WTC11 (cell line): ENCODE measurements around the gene GRM4. TPM values are rescaled to one million over a fixed set of nuclear protein-coding genes. Genes with fewer than 3 reads are reported as not detected.

ENCODE experiments used
- ATAC-seq: fragments of 200-7000 bp; cut with Tn5 transposase; 2 replicates; pipeline ENCODE4 v1.10.0; 2021; ENCODE audit warnings: mild to moderate bottlenecking, moderate library complexity
- CTCF ChIA-PET: fragments of 300-600 bp; sonication (Branson Sonifier 250); formaldehyde crosslinking; loops from one replicate; lab custom pipeline; 2021; ENCODE audit warnings: antibody characterized with exemption; lab: Charles Lee
- POLR2A ChIA-PET: fragments of 350-600 bp; sonication (Branson Sonifier 250); formaldehyde crosslinking; loops from one replicate; lab custom pipeline; 2021; ENCODE audit warnings: antibody characterized with exemption; lab: Charles Lee
- DNase-seq: peaks from one replicate; pipeline ENCODE4 v3.0.0; 2021; ENCODE audit warnings: low spot score
- H3K27ac Mint-ChIP-seq: 2 replicates; pipeline ENCODE4 v1.8.0; 2021; ENCODE audit warnings: mixed read lengths
- H3K27me3 Mint-ChIP-seq: 2 replicates; pipeline ENCODE4 v1.8.0; 2021; ENCODE audit warnings: low read depth, mild to moderate bottlenecking, moderate library complexity, mixed read lengths
- H3K36me3 Mint-ChIP-seq: 2 replicates; pipeline ENCODE4 v1.8.0; 2021; ENCODE audit warnings: mixed read lengths
- H3K4me1 Mint-ChIP-seq: 2 replicates; pipeline ENCODE4 v1.8.0; 2022; ENCODE audit warnings: mixed read lengths
- H3K4me3 Mint-ChIP-seq: 2 replicates; pipeline ENCODE4 v1.8.0; 2021; ENCODE audit warnings: mild to moderate bottlenecking, moderate library complexity, mixed read lengths
- H3K9me3 Mint-ChIP-seq: 2 replicates; pipeline ENCODE4 v1.8.0; 2021; ENCODE audit warnings: mixed read lengths
- CREM ChIP-seq: sonication (generic); formaldehyde crosslinking; IDR thresholded peaks from 2 replicates; pipeline ENCODE4 v1.8.1; 2022; ENCODE audit warnings: mild to moderate bottlenecking, missing genetic modification reagents, moderate library complexity
- ELF4 ChIP-seq: sonication (generic); formaldehyde crosslinking; IDR thresholded peaks from 2 replicates; pipeline ENCODE4 v1.8.1; 2022; ENCODE audit warnings: low read depth, mild to moderate bottlenecking, moderate library complexity, missing genetic modification reagents
- ETV6 ChIP-seq: sonication (generic); formaldehyde crosslinking; IDR thresholded peaks from 2 replicates; pipeline ENCODE4 v1.8.1; 2022; ENCODE audit warnings: mild to moderate bottlenecking, missing genetic modification reagents
- FOXP1 ChIP-seq: sonication (generic); formaldehyde crosslinking; IDR thresholded peaks from 2 replicates; pipeline ENCODE4 v1.8.0; 2022; ENCODE audit warnings: missing genetic modification reagents, mild to moderate bottlenecking, moderate library complexity, borderline replicate concordance
- GABPB1 ChIP-seq: sonication (generic); formaldehyde crosslinking; IDR thresholded peaks from 2 replicates; pipeline ENCODE4 v1.8.1; 2023; ENCODE audit warnings: mild to moderate bottlenecking, missing genetic modification reagents
- GTF2I ChIP-seq: fragments of 250-450 bp; sonication (Bioruptor Pico); conservative IDR thresholded peaks from 2 replicates; pipeline ENCODE4 v1.4.0; 2021; ENCODE audit warnings: mild to moderate bottlenecking
- KAT7 ChIP-seq: sonication (generic); formaldehyde crosslinking; IDR thresholded peaks from 2 replicates; pipeline ENCODE4 v1.8.1; 2023; ENCODE audit warnings: missing genetic modification reagents, mild to moderate bottlenecking, borderline replicate concordance
- MXD4 ChIP-seq: fragments of 250-450 bp; sonication (Bioruptor Pico); IDR thresholded peaks from 2 replicates; pipeline ENCODE4 v1.8.0; 2021; ENCODE audit warnings: mild to moderate bottlenecking, moderate library complexity, borderline replicate concordance
- NFATC4 ChIP-seq: fragments of 250-450 bp; sonication (Bioruptor Pico); IDR thresholded peaks from 2 replicates; pipeline ENCODE4 v1.9.0; 2021; ENCODE audit warnings: mild to moderate bottlenecking
- RELA ChIP-seq: sonication (generic); formaldehyde crosslinking; IDR thresholded peaks from 2 replicates; pipeline ENCODE4 v1.8.1; 2022; ENCODE audit warnings: missing genetic modification reagents, mild to moderate bottlenecking, borderline replicate concordance
- SMAD3 ChIP-seq: sonication (generic); formaldehyde crosslinking; IDR thresholded peaks from 2 replicates; pipeline ENCODE4 v1.8.0; 2022; ENCODE audit warnings: missing genetic modification reagents, mild to moderate bottlenecking, borderline replicate concordance
- SMAD4 ChIP-seq: sonication (generic); formaldehyde crosslinking; IDR thresholded peaks from 2 replicates; pipeline ENCODE4 v1.8.0; 2022; ENCODE audit warnings: mild to moderate bottlenecking, missing genetic modification reagents
- TCF7 ChIP-seq: sonication (generic); formaldehyde crosslinking; IDR thresholded peaks from 2 replicates; pipeline ENCODE4 v1.8.0; 2022; ENCODE audit warnings: mild to moderate bottlenecking, low read depth, missing genetic modification reagents, moderate library complexity
- TEAD4 ChIP-seq: sonication (generic); formaldehyde crosslinking; IDR thresholded peaks from 2 replicates; pipeline ENCODE4 v1.8.0; 2022; ENCODE audit warnings: mild to moderate bottlenecking, missing genetic modification reagents
- ZBTB21 ChIP-seq: sonication (generic); formaldehyde crosslinking; IDR thresholded peaks from 2 replicates; pipeline ENCODE4 v1.8.1; 2023; ENCODE audit warnings: mild to moderate bottlenecking, missing genetic modification reagents, borderline replicate concordance
- ZNF219 ChIP-seq: sonication (generic); formaldehyde crosslinking; IDR thresholded peaks from 2 replicates; pipeline ENCODE4 v1.8.0; 2023; ENCODE audit warnings: missing genetic modification reagents, mild to moderate bottlenecking, borderline replicate concordance
- ZNF232 ChIP-seq: sonication (generic); formaldehyde crosslinking; IDR thresholded peaks from 2 replicates; pipeline ENCODE4 v1.8.0; 2022; ENCODE audit warnings: mild to moderate bottlenecking, missing genetic modification reagents
- ZNF671 ChIP-seq: fragments of 250-450 bp; sonication (Bioruptor Pico); IDR thresholded peaks from 2 replicates; pipeline ENCODE4 v1.8.0; 2021; ENCODE audit warnings: mild to moderate bottlenecking
- total RNA-seq: library from RNA; stranded (reverse); gene quantifications from 3 replicates; pipeline ENCODE4 v1.2.3, GENCODE V29; 2021
- TF ChIP-seq, protein P1 (sequence below): fragments of 250-450 bp; sonication (Bioruptor Pico); conservative IDR thresholded peaks from 2 replicates; pipeline ENCODE4 v1.9.0; 2021; ENCODE audit warnings: mild to moderate bottlenecking
- TF ChIP-seq, protein P2 (sequence below): sonication (generic); formaldehyde crosslinking; conservative IDR thresholded peaks from 2 replicates; pipeline ENCODE4 v1.8.1; 2023; ENCODE audit warnings: mild to moderate bottlenecking, low read depth, missing genetic modification reagents, moderate library complexity
- TF ChIP-seq, protein P3 (sequence below): sonication (generic); formaldehyde crosslinking; IDR thresholded peaks from 2 replicates; pipeline ENCODE4 v1.8.1; 2023; ENCODE audit warnings: mild to moderate bottlenecking, missing genetic modification reagents, moderate library complexity
- TF ChIP-seq, protein P4 (sequence below): sonication (generic); formaldehyde crosslinking; IDR thresholded peaks from 2 replicates; pipeline ENCODE4 v1.8.1; 2022; ENCODE audit warnings: mild to moderate bottlenecking, missing genetic modification reagents, moderate library complexity, borderline replicate concordance

GRM4 gene
- total RNA-seq, 1 experiment from 2014 or later = 34.5 TPM

DNA sequence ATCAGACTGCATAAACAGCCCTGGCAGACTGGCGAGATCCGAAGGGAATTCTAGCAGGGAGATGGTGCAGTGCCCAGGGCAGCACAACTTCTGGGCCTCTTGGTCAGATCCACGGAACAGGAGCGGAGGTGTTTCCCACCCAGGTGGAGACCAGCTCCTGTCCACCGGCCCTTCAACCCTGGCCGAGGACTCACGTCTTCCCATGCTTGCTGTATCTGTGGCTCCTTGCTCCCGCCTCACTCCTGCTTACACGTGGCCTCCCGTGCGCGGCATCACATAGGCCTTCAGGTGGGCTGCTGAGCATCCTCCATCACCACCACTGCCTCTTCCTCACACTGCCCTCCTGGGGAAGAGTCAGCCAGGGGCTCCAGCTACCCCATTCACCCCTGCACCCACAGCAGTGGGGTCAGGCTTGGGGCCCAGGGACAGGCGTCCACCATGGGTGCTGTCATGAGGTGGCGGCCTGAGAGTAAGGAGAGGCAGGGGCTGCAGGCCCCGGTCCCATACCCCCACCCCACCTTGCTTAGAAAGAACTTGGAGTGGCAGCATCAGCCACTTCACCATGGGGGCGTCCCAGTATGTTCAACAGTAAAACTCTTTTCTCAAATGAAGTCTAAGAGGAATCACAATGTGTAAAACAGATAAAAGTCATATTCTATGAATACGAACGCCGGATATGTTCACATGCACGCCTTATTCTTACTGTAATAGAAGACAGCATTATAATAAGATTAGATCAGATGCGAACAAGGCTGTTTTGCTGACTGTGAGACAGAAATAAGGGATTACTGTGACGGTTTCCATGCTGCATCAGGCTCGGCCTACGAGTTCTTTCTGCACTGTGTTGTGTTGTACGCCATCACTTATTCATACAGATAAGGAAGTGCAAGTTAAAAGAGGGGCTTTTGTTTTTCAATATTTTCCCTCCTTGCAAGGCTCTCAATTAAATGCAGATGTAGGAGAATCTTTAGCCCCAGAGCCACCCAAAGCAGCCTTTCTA, 165.4 kb downstream of the GRM4 start (continued):
- no peak for TF ChIP-seq ELF4 (CRISPR knock-in tag)
- TF ChIP-seq ZNF232 (CRISPR knock-in tag) = no peak
- no peak for TF ChIP-seq GABPB1
- TF ChIP-seq SMAD3 (CRISPR knock-in tag) = no peak
- TF ChIP-seq ZNF671 (CRISPR knock-in tag) = no peak

DNA sequence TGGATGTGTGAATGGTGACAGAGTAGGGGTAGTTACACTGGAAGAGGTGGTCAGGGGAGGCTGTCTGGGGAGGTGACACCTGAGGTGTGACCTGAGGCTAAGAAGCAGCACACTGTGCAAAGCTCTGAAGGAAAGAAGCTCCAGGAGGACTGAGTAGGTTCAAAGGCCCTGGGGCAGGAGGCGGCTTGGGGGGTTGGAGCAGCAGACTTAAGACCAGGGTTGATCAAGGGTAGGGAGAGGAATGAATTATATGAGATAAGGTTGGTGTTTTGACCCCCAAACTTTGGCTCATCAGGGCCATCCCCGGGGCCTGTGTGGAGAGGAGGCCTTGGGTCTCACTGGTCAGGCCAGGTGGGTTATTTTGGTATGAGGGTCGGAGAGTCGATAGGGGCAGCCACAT, 166.1 kb downstream of the GRM4 start:
- ChIA-PET POLR2A (no interaction called here), CTCF (interaction anchor here (0.8 to 2.6 kb wide), 4 partner anchors 12 to 75 kb away, joined by 4 to 12 read pairs (median 6); no protein-coding TSS in a partner anchor)

DNA sequence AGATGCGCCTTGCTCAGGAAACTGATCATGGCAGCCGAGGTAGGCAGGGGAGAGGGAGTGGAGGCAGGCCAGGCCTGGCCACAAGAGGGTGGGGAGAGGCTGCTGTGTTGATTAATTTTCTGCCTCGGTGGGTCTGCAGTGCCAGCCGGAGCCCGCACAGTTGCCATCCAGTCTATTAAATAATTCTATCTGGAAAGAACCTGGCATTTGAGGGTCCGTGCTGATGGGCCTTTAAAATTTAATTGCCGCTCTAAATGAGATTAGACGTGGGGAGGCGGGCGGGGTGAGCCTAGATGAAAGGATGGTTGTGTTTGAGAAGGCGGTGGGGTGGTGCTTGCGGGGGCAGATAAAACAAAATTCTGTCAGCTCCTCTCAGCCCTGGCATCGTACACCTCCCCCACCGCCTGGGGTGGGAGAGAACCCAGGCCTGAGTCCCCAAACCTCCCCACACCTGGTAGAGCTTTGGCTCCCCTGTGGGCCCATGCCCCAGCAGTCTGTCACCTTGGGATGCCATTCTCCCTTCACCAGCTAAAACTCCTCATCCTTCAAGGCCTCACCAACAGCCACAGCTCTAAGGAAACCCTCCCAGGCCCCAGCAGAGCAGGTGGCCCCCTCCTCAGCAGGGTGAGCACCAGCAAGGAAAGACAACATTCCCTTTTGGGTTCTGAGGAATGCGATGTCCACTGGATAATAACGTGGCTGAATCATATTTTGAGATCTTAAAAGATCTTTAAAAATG, 167.3 kb downstream of the GRM4 start:
- ChIA-PET CTCF (interaction anchor here (1.4 to 2.6 kb wide), 3 partner anchors 11 to 77 kb away, joined by 4 to 12 read pairs (median 7); no protein-coding TSS in a partner anchor), POLR2A (no interaction called here)
- no peak for DNase-seq
- Mint-ChIP-seq H3K4me1 (peaks cover 5% of the 10 kb centered on the region), H3K4me3 (no peak overlapping the region), H3K9me3 (no peaks in the 10 kb centered on the region), H3K27ac (no peak overlapping the region), H3K36me3 (no peaks in the 10 kb centered on the region), H3K27me3 (peaks cover 41% of the 10 kb centered on the region)
- no peak for ATAC-seq
- TF ChIP-seq TCF7 (CRISPR knock-in tag) = no peak
- TF ChIP-seq MXD4 (CRISPR knock-in tag) = no peak
- TF ChIP-seq, protein P1, sequence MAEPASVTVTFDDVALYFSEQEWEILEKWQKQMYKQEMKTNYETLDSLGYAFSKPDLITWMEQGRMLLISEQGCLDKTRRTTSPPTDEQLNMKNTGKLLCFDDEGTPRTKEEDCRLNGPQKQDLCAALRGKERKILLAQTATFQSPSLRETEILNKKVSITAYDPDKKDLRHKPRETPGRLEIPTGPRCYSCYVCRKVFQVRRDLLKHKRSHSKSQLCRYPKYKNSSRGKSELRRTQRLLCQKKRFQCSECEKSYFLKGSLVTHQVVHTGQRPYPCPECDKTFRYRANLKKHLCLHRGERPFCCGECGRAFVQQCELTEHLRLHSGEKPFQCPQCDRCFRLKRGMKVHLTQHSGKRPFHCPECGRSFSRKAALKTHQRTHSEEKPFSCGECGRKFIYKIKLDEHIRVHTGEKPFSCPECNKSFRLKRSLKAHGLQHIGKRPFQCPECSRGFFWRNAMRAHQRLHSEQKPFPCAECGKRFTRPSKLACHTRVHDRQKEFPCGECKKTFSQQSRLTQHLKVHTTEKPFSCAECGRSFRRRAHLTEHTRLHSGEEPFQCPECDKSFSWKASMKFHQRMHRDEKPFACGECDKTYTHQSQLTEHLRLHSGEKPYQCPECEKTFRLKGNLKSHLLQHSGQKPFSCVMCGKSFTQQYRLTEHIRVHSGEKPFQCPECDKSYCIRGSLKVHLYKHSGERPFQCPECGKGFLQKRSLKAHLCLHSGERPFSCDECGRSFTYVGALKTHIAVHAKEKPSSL (CRISPR knock-in tag) = no peak
- no peak for TF ChIP-seq RELA (CRISPR knock-in tag)
- TF ChIP-seq, protein P2, sequence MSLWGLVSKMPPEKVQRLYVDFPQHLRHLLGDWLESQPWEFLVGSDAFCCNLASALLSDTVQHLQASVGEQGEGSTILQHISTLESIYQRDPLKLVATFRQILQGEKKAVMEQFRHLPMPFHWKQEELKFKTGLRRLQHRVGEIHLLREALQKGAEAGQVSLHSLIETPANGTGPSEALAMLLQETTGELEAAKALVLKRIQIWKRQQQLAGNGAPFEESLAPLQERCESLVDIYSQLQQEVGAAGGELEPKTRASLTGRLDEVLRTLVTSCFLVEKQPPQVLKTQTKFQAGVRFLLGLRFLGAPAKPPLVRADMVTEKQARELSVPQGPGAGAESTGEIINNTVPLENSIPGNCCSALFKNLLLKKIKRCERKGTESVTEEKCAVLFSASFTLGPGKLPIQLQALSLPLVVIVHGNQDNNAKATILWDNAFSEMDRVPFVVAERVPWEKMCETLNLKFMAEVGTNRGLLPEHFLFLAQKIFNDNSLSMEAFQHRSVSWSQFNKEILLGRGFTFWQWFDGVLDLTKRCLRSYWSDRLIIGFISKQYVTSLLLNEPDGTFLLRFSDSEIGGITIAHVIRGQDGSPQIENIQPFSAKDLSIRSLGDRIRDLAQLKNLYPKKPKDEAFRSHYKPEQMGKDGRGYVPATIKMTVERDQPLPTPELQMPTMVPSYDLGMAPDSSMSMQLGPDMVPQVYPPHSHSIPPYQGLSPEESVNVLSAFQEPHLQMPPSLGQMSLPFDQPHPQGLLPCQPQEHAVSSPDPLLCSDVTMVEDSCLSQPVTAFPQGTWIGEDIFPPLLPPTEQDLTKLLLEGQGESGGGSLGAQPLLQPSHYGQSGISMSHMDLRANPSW (CRISPR knock-in tag) = no peak
- TF ChIP-seq, protein P3, sequence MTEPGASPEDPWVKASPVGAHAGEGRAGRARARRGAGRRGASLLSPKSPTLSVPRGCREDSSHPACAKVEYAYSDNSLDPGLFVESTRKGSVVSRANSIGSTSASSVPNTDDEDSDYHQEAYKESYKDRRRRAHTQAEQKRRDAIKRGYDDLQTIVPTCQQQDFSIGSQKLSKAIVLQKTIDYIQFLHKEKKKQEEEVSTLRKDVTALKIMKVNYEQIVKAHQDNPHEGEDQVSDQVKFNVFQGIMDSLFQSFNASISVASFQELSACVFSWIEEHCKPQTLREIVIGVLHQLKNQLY (CRISPR knock-in tag) = no peak
- TF ChIP-seq GTF2I (CRISPR knock-in tag) = no peak
- no peak for TF ChIP-seq CREM (CRISPR knock-in tag)

More for the DNA sequence above, 166.1 kb downstream of the GRM4 start:
- Mint-ChIP-seq H3K4me1 (peaks cover 9% of the 10 kb centered on the region), H3K36me3 (no peaks in the 10 kb centered on the region), H3K27me3 (peaks cover 39% of the 10 kb centered on the region), H3K9me3 (no peaks in the 10 kb centered on the region), H3K27ac (no peak overlapping the region), H3K4me3 (no peak overlapping the region)
- ATAC-seq = no peak
- DNase-seq = no peak
- TF ChIP-seq, protein P1 (CRISPR knock-in tag) = no peak
- no peak for TF ChIP-seq ZBTB21 (CRISPR knock-in tag)
- TF ChIP-seq RELA (CRISPR knock-in tag) = no peak
- TF ChIP-seq, protein P3 (CRISPR knock-in tag) = no peak
- TF ChIP-seq NFATC4 (CRISPR knock-in tag) = no peak
- no peak for TF ChIP-seq FOXP1 (CRISPR knock-in tag)
- TF ChIP-seq KAT7 (CRISPR knock-in tag) = no peak
- TF ChIP-seq, protein P4, sequence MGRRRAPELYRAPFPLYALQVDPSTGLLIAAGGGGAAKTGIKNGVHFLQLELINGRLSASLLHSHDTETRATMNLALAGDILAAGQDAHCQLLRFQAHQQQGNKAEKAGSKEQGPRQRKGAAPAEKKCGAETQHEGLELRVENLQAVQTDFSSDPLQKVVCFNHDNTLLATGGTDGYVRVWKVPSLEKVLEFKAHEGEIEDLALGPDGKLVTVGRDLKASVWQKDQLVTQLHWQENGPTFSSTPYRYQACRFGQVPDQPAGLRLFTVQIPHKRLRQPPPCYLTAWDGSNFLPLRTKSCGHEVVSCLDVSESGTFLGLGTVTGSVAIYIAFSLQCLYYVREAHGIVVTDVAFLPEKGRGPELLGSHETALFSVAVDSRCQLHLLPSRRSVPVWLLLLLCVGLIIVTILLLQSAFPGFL (CRISPR knock-in tag) = no peak
- no peak for TF ChIP-seq ZNF219 (CRISPR knock-in tag)
- no peak for TF ChIP-seq ETV6 (CRISPR knock-in tag)
- no peak for TF ChIP-seq TEAD4
- TF ChIP-seq SMAD4 (CRISPR knock-in tag) = no peak
- TF ChIP-seq CREM (CRISPR knock-in tag) = no peak
